ENCODE results near the gene SLC13A3. TPM values are rescaled to one million over a fixed set of nuclear protein-coding genes. Genes with fewer than 3 reads are reported as not detected.
A peak's percentile ranks its signal among the peaks of the same experiment; 100 is the strongest.

SLC13A3 gene
- total RNA-seq, 1 experiment from 2014 or later = 0.39 TPM

DNA sequence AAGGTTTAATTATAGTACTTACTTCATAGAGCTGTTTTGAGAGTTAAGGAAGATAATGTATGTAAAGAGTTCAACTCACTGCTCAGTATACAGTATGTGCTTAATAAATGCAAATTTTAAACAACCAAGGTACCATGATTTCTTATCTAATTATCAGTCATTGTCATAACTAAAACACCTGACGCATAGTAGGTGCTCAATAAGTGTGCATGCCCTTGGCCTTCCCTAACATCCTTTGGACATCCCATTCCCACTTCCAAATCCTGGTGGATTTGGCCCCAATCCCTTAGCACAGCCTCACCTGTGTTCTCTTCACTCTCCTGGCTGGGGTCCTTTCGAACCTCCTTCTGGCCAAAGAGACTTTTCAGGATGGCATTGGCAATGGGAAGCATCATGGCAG lies 41.1 kb downstream of the SLC13A3 start:
- H3K4me3 Mint-ChIP-seq (ENCODE audit: unreplicated experiment) = no peak overlapping the region
- H3K27me3 Mint-ChIP-seq (ENCODE audit: insufficient read depth, unreplicated experiment) = peaks cover under 1% of the 10 kb centered on the region
- peaks cover 13% of the 10 kb centered on the region for H3K4me1 ChIP-seq
- BruUV-seq (replicated peaks) = no TSS peak
- peaks cover 7% of the 10 kb centered on the region for H3K4me1 Mint-ChIP-seq (ENCODE audit: low read depth, unreplicated experiment)
- no peak overlapping the region for H3K4me3 ChIP-seq (ENCODE audit: low read depth, low read length)
- H3K27me3 ChIP-seq (replicated peaks; ENCODE audit: control insufficient read depth, insufficient read depth, low read length) = no peaks in the 10 kb centered on the region
- POLR2A ChIA-PET = no interaction called here
- intact Hi-C loops (cut with micrococcal nuclease; ENCODE audit: unreplicated experiment) = no loop called here
- no peaks in the 10 kb centered on the region for H3K9me3 ChIP-seq
- H3K36me3 ChIP-seq (ENCODE audit: control insufficient read depth, insufficient read depth, low read length) = no peaks in the 10 kb centered on the region
- no peaks in the 10 kb centered on the region for H3K36me3 Mint-ChIP-seq (ENCODE audit: insufficient read depth, unreplicated experiment)
- CTCF ChIA-PET = no interaction called here
- TF ChIP-seq, protein P1, sequence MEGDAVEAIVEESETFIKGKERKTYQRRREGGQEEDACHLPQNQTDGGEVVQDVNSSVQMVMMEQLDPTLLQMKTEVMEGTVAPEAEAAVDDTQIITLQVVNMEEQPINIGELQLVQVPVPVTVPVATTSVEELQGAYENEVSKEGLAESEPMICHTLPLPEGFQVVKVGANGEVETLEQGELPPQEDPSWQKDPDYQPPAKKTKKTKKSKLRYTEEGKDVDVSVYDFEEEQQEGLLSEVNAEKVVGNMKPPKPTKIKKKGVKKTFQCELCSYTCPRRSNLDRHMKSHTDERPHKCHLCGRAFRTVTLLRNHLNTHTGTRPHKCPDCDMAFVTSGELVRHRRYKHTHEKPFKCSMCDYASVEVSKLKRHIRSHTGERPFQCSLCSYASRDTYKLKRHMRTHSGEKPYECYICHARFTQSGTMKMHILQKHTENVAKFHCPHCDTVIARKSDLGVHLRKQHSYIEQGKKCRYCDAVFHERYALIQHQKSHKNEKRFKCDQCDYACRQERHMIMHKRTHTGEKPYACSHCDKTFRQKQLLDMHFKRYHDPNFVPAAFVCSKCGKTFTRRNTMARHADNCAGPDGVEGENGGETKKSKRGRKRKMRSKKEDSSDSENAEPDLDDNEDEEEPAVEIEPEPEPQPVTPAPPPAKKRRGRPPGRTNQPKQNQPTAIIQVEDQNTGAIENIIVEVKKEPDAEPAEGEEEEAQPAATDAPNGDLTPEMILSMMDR (IDR thresholded peaks at IDR 0.05; ENCODE audit: insufficient read depth in 1 of 2, low read depth in 1 of 2, low read length in 1 of 2, severe bottlenecking in 1 of 2, unreplicated experiment in 1 of 2) = no peak
- H3K9me3 Mint-ChIP-seq (ENCODE audit: unreplicated experiment) = no peaks in the 10 kb centered on the region
- no peak overlapping the region for H3K27ac Mint-ChIP-seq (ENCODE audit: unreplicated experiment)
- DNase-seq = no peak

DNA sequence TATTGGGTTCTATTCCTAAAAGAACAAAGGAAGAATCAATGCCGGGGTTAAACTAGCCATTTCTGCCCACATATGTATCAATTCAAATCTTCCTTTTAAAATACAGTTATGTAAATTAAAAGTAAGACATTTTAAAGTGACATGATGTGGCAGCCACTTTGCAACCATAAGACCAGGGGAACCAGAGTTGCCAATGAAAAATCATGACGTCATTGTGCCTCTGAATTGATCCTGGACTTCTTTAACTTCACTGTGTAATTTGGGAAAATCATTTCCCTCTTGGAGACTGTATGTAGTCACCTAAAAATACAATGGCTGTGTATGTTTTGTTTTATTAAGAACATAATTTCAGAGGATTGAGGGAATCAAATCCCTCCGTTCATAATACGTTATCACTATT lies 42.2 kb downstream of the SLC13A3 start:
- no peaks in the 10 kb centered on the region for H3K27me3 ChIP-seq (replicated peaks; ENCODE audit: control insufficient read depth, insufficient read depth, low read length)
- H3K4me3 ChIP-seq (ENCODE audit: low read depth, low read length) = no peak overlapping the region
- POLR2A ChIA-PET = no interaction called here
- TF ChIP-seq, protein P1 (IDR thresholded peaks at IDR 0.05; ENCODE audit: insufficient read depth in 1 of 2, low read depth in 1 of 2, low read length in 1 of 2, severe bottlenecking in 1 of 2, unreplicated experiment in 1 of 2) = no peak
- H3K9me3 ChIP-seq = no peaks in the 10 kb centered on the region
- H3K9me3 Mint-ChIP-seq (ENCODE audit: unreplicated experiment) = no peaks in the 10 kb centered on the region
- H3K27ac Mint-ChIP-seq (ENCODE audit: unreplicated experiment) = no peak overlapping the region
- DNase-seq = no peak
- no TSS peak for BruUV-seq (replicated peaks)
- no peaks in the 10 kb centered on the region for H3K36me3 ChIP-seq (ENCODE audit: control insufficient read depth, insufficient read depth, low read length)
- no peaks in the 10 kb centered on the region for H3K27me3 Mint-ChIP-seq (ENCODE audit: insufficient read depth, unreplicated experiment)
- intact Hi-C loops (cut with micrococcal nuclease; ENCODE audit: unreplicated experiment) = no loop called here
- peaks cover 13% of the 10 kb centered on the region for H3K4me1 ChIP-seq
- H3K4me3 Mint-ChIP-seq (ENCODE audit: unreplicated experiment) = no peak overlapping the region
- CTCF ChIA-PET = no interaction called here
- no peaks in the 10 kb centered on the region for H3K36me3 Mint-ChIP-seq (ENCODE audit: insufficient read depth, unreplicated experiment)
- H3K4me1 Mint-ChIP-seq (ENCODE audit: low read depth, unreplicated experiment) = peaks cover 7% of the 10 kb centered on the region

DNA sequence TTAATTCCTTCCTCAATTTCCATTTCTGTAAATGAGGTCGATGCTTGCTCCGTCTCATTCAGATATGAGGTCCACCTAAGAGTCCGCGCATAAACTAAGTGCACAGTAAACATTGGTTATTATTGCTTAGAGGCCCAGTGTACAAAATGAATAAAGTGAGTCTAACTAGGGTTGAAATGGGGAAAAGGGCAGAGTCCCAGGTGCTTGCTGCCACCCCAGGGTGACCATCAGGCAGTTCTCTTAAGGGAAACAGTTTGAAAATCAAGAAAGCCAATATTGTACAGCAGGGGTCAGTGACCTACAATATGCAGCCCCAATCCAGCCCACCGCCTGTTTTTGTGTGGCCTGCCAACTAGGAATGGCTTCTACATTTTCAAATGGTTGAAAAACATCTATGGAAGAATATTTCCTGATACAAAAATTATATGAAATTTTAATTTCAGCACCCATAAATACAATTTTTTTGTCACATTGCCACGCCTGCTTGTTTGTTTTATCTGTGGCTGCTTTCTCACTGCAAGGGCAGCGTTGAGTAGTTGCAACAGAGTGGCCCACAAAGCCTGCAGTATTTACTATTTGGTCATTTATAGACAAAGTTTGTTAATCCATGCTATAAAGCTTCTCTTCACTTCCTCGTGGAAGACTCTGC lies 43.3 kb downstream of the SLC13A3 start:
- ChIA-PET CTCF (interaction anchor here (1.0 kb wide), 1 partner anchor 91 kb away, joined by 4 read pairs; no protein-coding TSS in a partner anchor), POLR2A (no interaction called here)
- Histone ChIP-seq H3K27me3 (replicated peaks; ENCODE audit: control insufficient read depth, insufficient read depth, low read length) (no peaks in the 10 kb centered on the region), H3K36me3 (ENCODE audit: control insufficient read depth, insufficient read depth, low read length) (no peaks in the 10 kb centered on the region), H3K4me1 (peaks cover 13% of the 10 kb centered on the region), H3K4me3 (ENCODE audit: low read depth, low read length) (no peak overlapping the region), H3K9me3 (no peaks in the 10 kb centered on the region)
- H3K27me3 Mint-ChIP-seq (ENCODE audit: insufficient read depth, unreplicated experiment) = no peaks in the 10 kb centered on the region
- no peaks in the 10 kb centered on the region for H3K9me3 Mint-ChIP-seq (ENCODE audit: unreplicated experiment)
- no TSS peak for BruUV-seq (replicated peaks)
- no peak for DNase-seq
- TF ChIP-seq, protein P1 (IDR thresholded peaks at IDR 0.05; ENCODE audit: insufficient read depth in 1 of 2, low read depth in 1 of 2, low read length in 1 of 2, severe bottlenecking in 1 of 2, unreplicated experiment in 1 of 2) = no peak
- H3K36me3 Mint-ChIP-seq (ENCODE audit: insufficient read depth, unreplicated experiment) = no peaks in the 10 kb centered on the region
- no peak overlapping the region for H3K4me3 Mint-ChIP-seq (ENCODE audit: unreplicated experiment)
- H3K4me1 Mint-ChIP-seq (ENCODE audit: low read depth, unreplicated experiment) = peaks cover 7% of the 10 kb centered on the region
- H3K27ac Mint-ChIP-seq (ENCODE audit: unreplicated experiment) = peak overlapping the region; percentile 34
- intact Hi-C loops (cut with micrococcal nuclease; ENCODE audit: unreplicated experiment) = no loop called here
